Ishikawa (cell line): ENCODE data around the gene ID3.

Experiments
- CEBPB ChIP-seq: IDR thresholded peaks from 2 replicates; pipeline ENCODE4 v1.6.1; 2012
- CREB1 ChIP-seq: IDR thresholded peaks from 2 replicates; pipeline ENCODE4 v1.6.1; 2012; ENCODE audit warnings: low read depth
- EGR1 ChIP-seq: IDR thresholded peaks from 2 replicates; pipeline ENCODE4 v1.6.1; 2012
- EP300 ChIP-seq: IDR thresholded peaks from 2 replicates; pipeline ENCODE4 v1.6.1; 2012; ENCODE audit warnings: borderline replicate concordance
- FOXM1 ChIP-seq: IDR thresholded peaks from 2 replicates; pipeline ENCODE4 v1.6.1; 2012; ENCODE audit warnings: low read depth, borderline replicate concordance
- MAX ChIP-seq: IDR thresholded peaks from 2 replicates; pipeline ENCODE4 v1.6.1; 2012
- NFIC ChIP-seq: IDR thresholded peaks from 2 replicates; pipeline ENCODE4 v1.6.1; 2012
- RAD21 ChIP-seq: IDR thresholded peaks from 2 replicates; pipeline ENCODE4 v1.6.1; 2012; ENCODE audit warnings: low read depth
- REST ChIP-seq: IDR thresholded peaks from 2 replicates; pipeline ENCODE4 v1.6.1; 2012; ENCODE audit warnings: low read depth, mild to moderate bottlenecking
- TAF1 ChIP-seq: IDR thresholded peaks from 2 replicates; pipeline ENCODE4 v1.6.1; 2012; ENCODE audit warnings: low read depth, mild to moderate bottlenecking
- TCF12 ChIP-seq: IDR thresholded peaks from 2 replicates; pipeline ENCODE4 v1.6.1; 2012; ENCODE audit warnings: low read depth
- TEAD4 ChIP-seq: IDR thresholded peaks from 2 replicates; pipeline ENCODE4 v1.6.1; 2012
- USF1 ChIP-seq: IDR thresholded peaks from 2 replicates; pipeline ENCODE4 v1.6.1; 2012
- YY1 ChIP-seq: IDR thresholded peaks from 2 replicates; pipeline ENCODE4 v1.6.1; 2012; ENCODE audit warnings: low read depth
- ZBTB7A ChIP-seq: IDR thresholded peaks from 2 replicates; pipeline ENCODE4 v1.6.1; 2012; ENCODE audit warnings: low read depth

ID3 gene

GRCh38 chr1:23561813-23562100, 2.5 kb upstream of the ID3 start:
- no peak for TF ChIP-seq CREB1
- TF ChIP-seq REST: no peak
- TF ChIP-seq EGR1: no peak
- TF ChIP-seq MAX: no peak
- TF ChIP-seq YY1: no peak
- no peak for TF ChIP-seq CEBPB
- TF ChIP-seq FOXM1: no peak
- no peak for TF ChIP-seq NFIC
- no peak for TF ChIP-seq TCF12
- TF ChIP-seq ZBTB7A: no peak

GRCh38 chr1:23561076-23561812, 1.9 kb upstream of the ID3 start:
- TF ChIP-seq REST: no peak
- no peak for TF ChIP-seq NFIC
- no peak for TF ChIP-seq EP300
- no peak for TF ChIP-seq MAX
- no peak for TF ChIP-seq YY1
- no peak for TF ChIP-seq CREB1
- TF ChIP-seq TCF12: no peak
- TF ChIP-seq TAF1: no peak
- TF ChIP-seq TEAD4: no peak
- TF ChIP-seq RAD21: no peak
- no peak for TF ChIP-seq CEBPB
- TF ChIP-seq USF1: no peak
- no peak for TF ChIP-seq FOXM1
- no peak for TF ChIP-seq ZBTB7A
- no peak for TF ChIP-seq EGR1

GRCh38 chr1:23559985-23560741, 862 bp upstream of the ID3 start:
- no peak for TF ChIP-seq CEBPB
- no peak for TF ChIP-seq TEAD4
- TF ChIP-seq CREB1: no peak
- TF ChIP-seq RAD21: no peak
- TF ChIP-seq REST: no peak
- no peak for TF ChIP-seq USF1
- no peak for TF ChIP-seq YY1

- no peak for TF ChIP-seq TAF1
- 0 out of 2 replicates have a peak, but pooled peaks have one; percentile 4 for TF ChIP-seq CREB1
These were observed 497 bp downstream of the ID3 start for GRCh38 chr1:23558872-23559135.
